NCI-H345 treated with DMSO at 0.1 percent for 48 hours (cell line): ENCODE measurements around the gene APBB2.

Source experiments
- DNase-seq: peaks from one replicate; lab custom pipeline; 2025; ENCODE audit not compliant: unreplicated experiment; lab: John Stamatoyannopoulos, UW

APBB2 gene

GRCh38 chr4:41216294-41217019 lies 2.1 kb upstream of the APBB2 start:
- DNase-seq: peak; percentile 43

- DNase-seq: no peak
Observed at GRCh38 chr4:41215969-41216293, 1.6 kb upstream of the APBB2 start.

GRCh38 chr4:41215155-41215554 lies 813 bp upstream of the APBB2 start:
- no peak for DNase-seq

GRCh38 chr4:41214825-41215146 lies 444 bp upstream of the APBB2 start:
- no peak for DNase-seq

- DNase-seq: no peak
Observed at GRCh38 chr4:41213625-41214135, 662 bp downstream of the APBB2 start.

GRCh38 chr4:41212616-41213203 lies 1.6 kb downstream of the APBB2 start:
- no peak for DNase-seq

DNA sequence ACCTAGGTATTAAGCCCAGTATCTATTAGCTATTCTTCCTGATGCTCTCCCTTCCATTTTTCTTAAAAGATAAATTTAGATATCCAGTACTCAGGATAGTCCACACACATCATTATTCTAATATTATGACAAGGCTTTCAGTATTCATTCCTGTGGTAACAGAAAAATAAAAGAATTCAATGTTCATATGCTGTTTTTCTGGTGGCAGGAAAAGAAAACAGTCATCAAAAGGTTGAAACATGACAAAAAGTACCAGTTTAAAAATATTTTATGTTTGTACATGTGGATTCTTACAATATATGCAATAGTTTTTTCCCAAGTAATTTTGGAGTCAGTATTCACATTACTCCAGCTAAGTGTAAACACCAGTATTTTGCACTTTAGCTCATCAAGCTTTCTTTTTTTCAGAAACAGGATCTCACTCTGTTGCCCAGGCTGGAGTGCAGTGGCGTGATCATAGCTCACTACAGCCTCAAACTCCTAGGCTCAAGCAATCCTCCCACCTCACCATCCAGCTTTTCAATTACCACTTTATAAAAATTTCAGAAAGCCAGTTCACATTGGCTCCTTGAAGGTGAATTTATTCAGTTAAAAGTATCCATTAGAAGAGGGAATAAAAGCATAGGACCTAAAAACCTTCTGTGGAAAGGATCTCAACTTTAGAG lies 2.3 kb downstream of the APBB2 start:
- DNase-seq: no peak

DNA sequence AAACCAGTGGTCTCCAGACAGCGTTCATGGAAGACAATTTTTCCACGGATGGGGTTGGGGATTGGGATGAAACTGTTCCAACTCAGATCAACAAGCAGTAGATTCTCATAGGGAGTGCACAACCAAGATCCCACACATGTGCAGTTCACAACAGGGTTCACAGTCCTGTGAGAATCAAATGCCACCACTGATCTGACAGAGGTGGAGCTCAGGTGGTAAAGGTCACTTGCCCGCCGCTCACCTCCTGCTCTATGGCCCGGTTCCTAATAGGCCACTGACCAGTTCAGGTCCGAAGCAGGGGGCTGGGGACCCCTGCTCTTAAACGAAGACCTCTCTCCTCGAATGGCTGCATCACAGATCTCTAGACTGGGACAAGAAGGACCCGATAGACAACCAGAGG lies 4.4 kb downstream of the APBB2 start:
- no peak for DNase-seq

- DNase-seq: no peak
Observed at GRCh38 chr4:41209187-41209586, 5.2 kb downstream of the APBB2 start.

DNA sequence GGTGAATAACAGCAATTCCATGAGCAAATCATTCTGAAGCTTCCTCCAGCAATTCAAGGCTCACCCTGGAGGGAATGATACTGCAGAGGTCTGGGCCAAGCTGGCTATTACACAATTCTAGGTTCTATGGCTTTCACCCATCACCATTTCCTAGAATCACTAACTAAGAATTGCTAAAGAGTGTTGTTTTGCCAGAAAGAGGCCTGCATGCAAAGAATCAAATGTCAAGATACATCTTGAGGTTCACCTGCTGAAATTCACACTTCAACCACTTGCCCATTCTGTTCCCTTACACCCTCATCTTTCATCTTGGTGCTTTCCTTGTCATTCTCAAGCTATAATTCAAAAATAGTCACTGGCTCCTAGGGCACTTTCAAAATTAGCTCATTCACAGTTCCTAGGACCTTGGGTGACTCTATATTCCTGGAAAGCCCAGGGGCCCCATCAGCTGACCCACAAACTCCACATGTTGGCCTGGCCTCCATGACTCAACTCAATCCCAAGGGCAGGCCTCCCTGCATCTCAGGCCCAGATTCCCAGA lies 7.0 kb downstream of the APBB2 start:
- DNase-seq: no peak

GRCh38 chr4:41205854-41206460 lies 8.4 kb downstream of the APBB2 start:
- no peak for DNase-seq

- DNase-seq: no peak
Observed at GRCh38 chr4:41205130-41205529, 9.2 kb downstream of the APBB2 start.

DNA sequence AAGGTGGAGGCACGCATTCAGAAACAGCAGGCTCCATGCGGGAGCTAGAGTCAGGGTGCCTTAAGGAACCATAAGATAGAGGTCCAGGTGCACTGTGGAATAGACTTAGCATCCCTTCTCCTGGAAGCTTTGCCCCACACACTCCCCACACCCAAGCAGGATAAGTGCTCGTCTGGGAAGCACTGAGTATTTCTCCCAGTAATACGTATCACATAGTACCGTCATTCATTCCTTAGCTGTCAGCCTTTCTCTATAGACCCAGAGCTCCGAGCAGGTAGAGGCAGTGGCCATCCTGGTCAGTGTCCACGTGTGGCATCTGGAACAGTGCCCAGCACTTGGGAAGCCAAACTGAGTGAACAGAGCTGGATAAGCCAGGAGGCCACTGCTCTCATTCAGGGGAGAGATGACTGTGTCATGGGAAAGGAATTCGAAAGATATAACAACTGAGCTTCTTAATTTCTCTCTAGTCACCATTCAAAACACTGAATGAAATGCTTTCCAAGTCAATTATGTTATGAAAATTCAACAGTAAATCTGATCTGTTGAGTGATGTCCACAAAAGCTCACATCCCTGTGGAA lies 9.9 kb downstream of the APBB2 start:
- DNase-seq: no peak

DNA sequence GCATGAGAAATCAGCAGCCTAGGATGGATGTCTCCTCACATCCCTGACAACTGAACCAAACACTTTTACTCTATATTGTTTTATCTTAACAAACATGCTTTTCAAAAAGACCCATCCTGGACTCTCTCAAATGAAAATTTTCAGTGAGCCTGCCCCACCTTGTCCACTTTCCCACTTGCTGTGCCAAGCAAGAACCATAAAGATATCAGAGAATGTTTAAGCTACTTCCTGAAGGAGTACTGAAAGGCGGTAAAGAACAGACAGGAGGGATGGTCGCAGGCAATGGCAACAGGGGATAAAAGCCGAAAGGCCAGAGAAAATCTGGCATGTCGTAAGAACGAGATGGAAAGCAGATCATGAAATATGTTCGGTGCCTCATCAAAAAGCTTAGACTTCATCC lies 10.5 kb downstream of the APBB2 start:
- DNase-seq: no peak

DNA sequence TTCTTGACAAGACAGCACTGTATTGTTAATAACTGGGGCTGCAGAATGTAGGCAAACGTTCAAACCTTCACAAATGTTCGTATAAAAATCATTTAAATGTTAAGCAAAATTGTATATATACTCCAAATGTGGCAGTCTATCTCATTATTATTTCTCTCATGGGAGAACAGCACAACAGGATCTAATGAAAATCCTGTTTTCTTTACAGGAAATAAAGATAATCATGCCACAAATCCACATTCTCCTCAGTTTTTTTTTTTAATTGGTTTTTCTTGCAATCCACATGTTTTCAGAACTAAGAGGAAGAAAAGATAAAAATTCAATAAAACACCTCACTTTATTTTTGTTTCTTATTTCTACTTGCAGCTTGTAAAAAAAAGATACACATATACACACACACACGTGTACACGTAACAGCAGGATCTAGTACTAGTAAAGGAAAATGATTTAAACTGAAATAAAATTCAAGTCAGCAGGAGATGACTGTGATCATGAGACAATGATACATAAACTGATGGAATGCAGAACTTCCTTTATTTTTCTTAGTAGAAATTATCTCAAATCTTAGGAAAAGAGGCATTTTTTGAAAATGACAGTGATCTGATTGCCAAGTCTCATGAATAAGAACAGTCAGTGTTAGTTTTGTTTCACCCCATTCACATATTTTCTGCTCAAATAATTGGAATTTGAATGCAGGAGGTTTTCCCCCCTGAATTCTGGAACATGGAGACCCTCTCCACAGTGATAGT lies 11.3 kb downstream of the APBB2 start:
- no peak for DNase-seq

DNA sequence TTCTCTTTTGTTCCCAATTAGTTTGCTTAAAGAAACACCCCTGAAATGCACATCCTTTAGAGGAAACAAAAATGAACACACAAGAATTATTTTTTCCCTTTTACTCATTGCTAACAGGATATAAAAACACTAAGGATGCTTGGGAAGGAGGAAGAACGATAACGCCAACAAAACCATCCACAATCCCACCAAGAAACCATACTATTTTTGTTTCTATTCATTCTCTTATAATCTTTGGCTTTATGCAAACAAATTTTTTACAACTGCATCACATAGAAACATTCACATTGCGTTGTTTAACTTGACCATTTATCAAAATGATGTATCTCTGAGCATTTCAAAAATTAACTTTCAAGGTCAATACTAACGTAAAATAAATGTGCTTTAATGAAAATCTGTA lies 12.0 kb downstream of the APBB2 start:
- DNase-seq: no peak

GRCh38 chr4:41200486-41201017 lies 13.8 kb downstream of the APBB2 start:
- DNase-seq: no peak

GRCh38 chr4:41199788-41200187 lies 14.6 kb downstream of the APBB2 start:
- no peak for DNase-seq

DNA sequence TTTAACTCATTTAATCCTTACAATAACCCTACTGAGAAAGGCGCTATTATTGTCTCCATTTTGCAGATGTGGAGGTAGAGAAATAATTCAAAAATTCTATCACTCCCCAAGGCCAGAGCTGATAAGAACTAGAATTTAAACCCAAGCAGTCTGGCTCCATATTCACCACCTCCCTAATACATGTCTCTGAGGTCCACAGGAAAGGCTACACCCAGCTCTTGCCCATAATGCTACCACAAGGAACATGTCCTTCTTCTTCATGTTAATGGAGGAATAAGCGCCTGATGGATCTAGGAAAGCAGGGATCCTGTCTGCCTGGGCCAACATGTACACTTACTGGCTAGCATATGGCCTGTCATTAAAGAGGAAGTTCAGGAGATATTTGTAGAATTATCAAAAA lies 16.3 kb downstream of the APBB2 start:
- DNase-seq: no peak

- no peak for DNase-seq
Observed at GRCh38 chr4:41197495-41197894, 16.8 kb downstream of the APBB2 start.
